Activated CD8-positive, alpha-beta memory T cell treated with anti-CD3 and anti-CD28 coated beads, Interleukin-2, amount 10 ng/mL, durations not matched to agents 7 days and 5 days (primary cell): ENCODE data around the gene PORCN. TPM values are rescaled to one million over a fixed set of nuclear protein-coding genes. Genes with fewer than 3 reads are reported as not detected.
"Not testable (repeated sequence)": the region's sequence is repeated elsewhere in the genome, so short reads cannot be mapped to it uniquely, and the experiment has no call there.

ENCODE experiments used
- ATAC-seq: fragments of 150-1000 bp; cut with Tn5 transposase; one replicate; pipeline ENCODE4 v1.10.0; 2021; ENCODE audit warnings: moderate library complexity
- CTCF ChIA-PET: fragments of 350-600 bp; sonication (Branson Sonifier 250); formaldehyde crosslinking; loops from one replicate; lab custom pipeline; 2021; ENCODE audit warnings: antibody characterized with exemption; lab: Charles Lee
- DNase-seq: peaks from one replicate; pipeline ENCODE4 v3.0.0-alpha.2; 2020
- H3K27ac Mint-ChIP-seq: one replicate; pipeline ENCODE4 v1.8.0; 2021; ENCODE audit warnings: mild to moderate bottlenecking, mixed read lengths
- H3K27me3 Mint-ChIP-seq: one replicate; pipeline ENCODE4 v1.8.0; 2021; ENCODE audit warnings: mixed read lengths
- H3K36me3 Mint-ChIP-seq: one replicate; pipeline ENCODE4 v1.8.0; 2021; ENCODE audit warnings: mild to moderate bottlenecking, mixed read lengths
- H3K4me1 Mint-ChIP-seq: one replicate; pipeline ENCODE4 v1.8.0; 2021; ENCODE audit warnings: mixed read lengths
- H3K4me3 Mint-ChIP-seq: one replicate; pipeline ENCODE4 v1.8.0; 2021; ENCODE audit warnings: mild to moderate bottlenecking, moderate library complexity, mixed read lengths
- H3K9me3 Mint-ChIP-seq: one replicate; pipeline ENCODE4 v1.8.0; 2022; ENCODE audit warnings: low read depth, mixed read lengths
- total RNA-seq, 2 experiments: library from RNA; stranded (reverse); gene quantifications; one replicate each; pipeline ENCODE4 v1.2.3, GENCODE V29; 2021

PORCN gene
- total RNA-seq, 2 experiments from 2014 or later = 22.4 to 25.7 TPM

DNA sequence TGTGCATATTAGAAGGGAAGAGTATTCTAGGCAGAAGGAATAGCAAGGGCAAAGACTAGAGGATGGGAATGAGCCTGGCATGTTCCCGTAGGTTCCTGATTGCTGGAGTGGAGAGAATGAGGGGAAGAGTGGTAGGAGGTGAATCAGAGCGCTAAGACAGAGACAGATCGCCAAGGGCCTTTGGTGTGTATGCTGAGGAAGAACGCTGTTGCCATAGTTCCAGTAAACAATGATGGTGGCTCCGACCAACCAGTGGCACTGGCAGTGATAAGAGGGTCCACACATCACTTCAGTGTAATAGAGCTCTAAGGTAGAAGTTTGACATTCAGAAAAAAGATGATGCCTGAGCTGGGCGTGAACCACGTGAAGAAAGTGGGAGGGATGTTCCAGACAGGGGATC is 31.7 kb downstream of the PORCN start:
- Mint-ChIP-seq H3K36me3 (peaks cover 16% of the 10 kb centered on the region), H3K27me3 (no peaks in the 10 kb centered on the region), H3K27ac (peak overlapping the region; percentile 98), H3K4me1 (peaks cover 23% of the 10 kb centered on the region), H3K9me3 (no peaks in the 10 kb centered on the region), H3K4me3 (peak overlapping the region; percentile 83)
- ATAC-seq = no peak
- DNase-seq = peak; percentile 41
- CTCF ChIA-PET = interaction anchor here (0.8 to 2.3 kb wide), 12 partner anchors 10 to 540 kb away, joined by 3 to 16 read pairs (median 6); partner anchors contain the start of genes EBP, FTSJ1, PORCN and RBM3

- Mint-ChIP-seq H3K27ac (peak overlapping the region; percentile 98), H3K27me3 (no peaks in the 10 kb centered on the region), H3K9me3 (no peaks in the 10 kb centered on the region), H3K4me1 (peaks cover 23% of the 10 kb centered on the region), H3K36me3 (peaks cover 16% of the 10 kb centered on the region), H3K4me3 (peak overlapping the region; percentile 83)
- ATAC-seq (no peak), DNase-seq (peak; percentile 51)
- CTCF ChIA-PET = no interaction called here
Measured at GRCh38 chrX:48541140-48541814, 32.5 kb downstream of the PORCN start.

DNA sequence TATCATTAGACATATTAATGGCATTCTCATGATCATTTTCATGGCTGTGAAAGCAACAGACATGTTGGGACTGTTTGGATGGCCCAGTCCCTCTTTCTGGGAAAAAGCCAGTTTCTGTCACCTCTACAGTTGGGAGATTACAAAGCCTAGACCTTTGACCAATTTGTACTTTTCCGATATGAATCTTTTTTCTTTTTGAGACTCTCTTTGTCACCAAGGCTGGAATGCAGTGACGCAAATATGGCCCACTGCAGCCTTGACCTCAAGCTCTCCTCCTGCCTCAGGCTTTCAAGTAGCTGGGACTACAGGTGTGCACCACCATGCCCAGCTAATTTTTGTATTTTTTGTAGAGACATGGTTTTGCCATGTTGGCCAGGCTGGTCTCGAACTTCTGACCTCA is 40.1 kb downstream of the PORCN start:
- H3K4me1 Mint-ChIP-seq = peaks cover 3% of the 10 kb centered on the region
- peaks cover 18% of the 10 kb centered on the region for H3K36me3 Mint-ChIP-seq
- H3K4me3 Mint-ChIP-seq = no peak overlapping the region
- no peaks in the 10 kb centered on the region for H3K9me3 Mint-ChIP-seq
- no peak overlapping the region for H3K27ac Mint-ChIP-seq
- H3K27me3 Mint-ChIP-seq = no peaks in the 10 kb centered on the region
- DNase-seq (no peak), ATAC-seq (no peak)
- CTCF ChIA-PET = no interaction called here

DNA sequence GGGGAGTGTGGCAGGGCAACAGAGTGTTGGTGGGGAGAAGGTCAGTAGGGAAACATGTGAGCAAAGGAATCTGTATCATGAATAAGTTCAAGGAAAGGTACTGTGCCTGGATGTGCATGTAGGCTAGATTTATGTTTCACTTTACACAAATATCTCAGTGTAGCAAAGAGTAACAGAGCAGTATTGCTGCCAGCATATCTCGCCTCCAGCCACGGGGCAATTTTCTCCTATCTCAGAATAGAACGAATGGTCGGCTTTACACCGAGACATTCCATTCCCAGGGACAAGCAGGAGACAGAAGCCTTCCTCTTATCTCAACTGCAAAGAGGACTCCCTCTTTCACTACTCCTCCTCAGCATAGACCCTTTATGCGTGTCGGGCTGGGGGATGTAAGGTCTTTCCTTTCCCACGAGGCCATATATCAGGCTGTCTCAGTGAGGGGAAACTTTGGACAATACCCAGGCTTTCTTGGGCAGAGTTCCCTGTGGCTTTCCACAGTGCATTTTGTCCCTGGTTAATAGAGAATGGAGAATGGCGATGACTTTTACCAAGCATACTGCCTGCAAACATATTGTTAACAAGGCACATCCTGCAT is 47.0 kb downstream of the PORCN start:
- H3K4me1 Mint-ChIP-seq, ATAC-seq, H3K9me3 Mint-ChIP-seq, DNase-seq, H3K27me3 Mint-ChIP-seq, H3K27ac Mint-ChIP-seq, CTCF ChIA-PET, H3K4me3 Mint-ChIP-seq: not testable (repeated sequence)
- H3K36me3 Mint-ChIP-seq = peaks cover 23% of the 10 kb centered on the region

DNA sequence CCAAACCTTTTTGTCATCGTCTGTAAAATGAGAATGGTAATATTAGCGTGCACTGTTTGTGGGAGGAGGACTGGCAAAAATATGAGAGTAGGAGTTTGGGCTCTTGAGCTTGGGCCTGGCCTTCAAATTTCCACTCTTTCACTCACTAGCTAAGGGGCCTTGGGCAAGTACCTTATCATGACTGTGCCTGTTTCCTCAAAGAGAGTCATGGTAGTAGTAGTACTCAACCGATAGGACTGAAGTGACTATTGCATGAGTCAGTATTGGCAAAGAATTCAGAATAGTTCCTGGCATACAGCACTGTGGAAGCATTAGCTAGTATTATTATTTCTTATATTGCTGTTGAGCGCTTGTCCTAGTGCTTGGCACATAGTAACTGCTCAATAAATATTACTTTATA is 49.5 kb downstream of the PORCN start:
- Mint-ChIP-seq H3K27me3 (no peaks in the 10 kb centered on the region), H3K4me1 (peaks cover 4% of the 10 kb centered on the region), H3K27ac (peak overlapping the region; percentile 25), H3K9me3 (no peaks in the 10 kb centered on the region), H3K36me3 (peaks cover 24% of the 10 kb centered on the region), H3K4me3 (no peak overlapping the region)
- CTCF ChIA-PET = no interaction called here
- peak; percentile 20 for ATAC-seq
- DNase-seq = no peak

GRCh38 chrX:48559636-48560035 is 50.8 kb downstream of the PORCN start:
- H3K9me3 Mint-ChIP-seq = no peaks in the 10 kb centered on the region
- DNase-seq (no peak), ATAC-seq (no peak)
- peaks cover 25% of the 10 kb centered on the region for H3K36me3 Mint-ChIP-seq
- CTCF ChIA-PET = no interaction called here
- no peaks in the 10 kb centered on the region for H3K27me3 Mint-ChIP-seq
- no peak overlapping the region for H3K4me3 Mint-ChIP-seq
- no peak overlapping the region for H3K27ac Mint-ChIP-seq
- H3K4me1 Mint-ChIP-seq = peaks cover 4% of the 10 kb centered on the region

GRCh38 chrX:48560056-48560455 is 51.3 kb downstream of the PORCN start:
- Mint-ChIP-seq H3K36me3 (peaks cover 21% of the 10 kb centered on the region), H3K27ac (no peak overlapping the region), H3K4me1 (peaks cover 4% of the 10 kb centered on the region), H3K4me3 (no peak overlapping the region), H3K9me3 (no peaks in the 10 kb centered on the region), H3K27me3 (no peaks in the 10 kb centered on the region)
- ATAC-seq = no peak
- DNase-seq = no peak
- CTCF ChIA-PET = no interaction called here

DNA sequence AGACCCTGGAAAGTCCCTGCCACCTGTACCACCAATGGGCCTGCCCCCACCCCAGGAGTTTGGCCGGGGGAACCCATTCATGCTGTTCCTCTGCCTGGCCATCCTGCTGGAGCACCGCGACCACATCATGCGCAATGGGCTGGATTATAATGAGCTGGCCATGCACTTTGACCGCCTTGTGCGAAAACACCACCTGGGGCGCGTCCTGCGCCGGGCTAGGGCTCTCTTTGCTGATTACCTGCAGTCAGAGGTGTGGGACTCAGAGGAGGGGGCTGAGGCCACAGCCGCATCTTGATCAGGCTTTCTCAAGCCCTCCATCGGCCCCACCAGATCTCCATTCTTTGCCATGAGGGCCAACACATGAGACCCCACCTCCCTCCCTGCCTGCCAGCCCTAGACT is 51.9 kb downstream of the PORCN start:
- no peaks in the 10 kb centered on the region for H3K27me3 Mint-ChIP-seq
- no peak overlapping the region for H3K4me3 Mint-ChIP-seq
- H3K27ac Mint-ChIP-seq = no peak overlapping the region
- DNase-seq = no peak
- peaks cover 4% of the 10 kb centered on the region for H3K4me1 Mint-ChIP-seq
- no peak for ATAC-seq
- CTCF ChIA-PET = no interaction called here
- H3K36me3 Mint-ChIP-seq = peaks cover 21% of the 10 kb centered on the region
- H3K9me3 Mint-ChIP-seq = no peaks in the 10 kb centered on the region

DNA sequence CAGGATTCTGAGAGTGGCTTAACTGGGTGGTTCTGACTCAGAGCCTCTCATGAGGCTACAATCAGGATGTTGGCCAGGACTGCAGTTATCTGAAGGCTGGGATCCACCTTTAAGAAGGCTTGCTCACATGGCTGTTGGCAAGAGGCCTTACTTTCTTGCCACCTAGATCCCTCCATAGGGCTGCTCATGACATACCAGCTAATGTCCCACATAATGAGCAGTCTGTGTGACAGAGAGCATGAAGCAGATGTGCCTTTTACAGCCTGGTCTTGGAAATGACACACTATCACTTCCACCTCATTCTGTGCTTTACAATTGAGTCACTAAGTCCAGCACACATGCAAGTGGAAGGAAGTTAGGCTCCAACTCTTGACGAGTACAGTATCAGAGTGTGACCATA is 61.2 kb downstream of the PORCN start:
- ATAC-seq (peak; percentile 55), DNase-seq (peak; percentile 67)
- H3K27ac Mint-ChIP-seq = peak overlapping the region; percentile 83
- no peaks in the 10 kb centered on the region for H3K9me3 Mint-ChIP-seq
- CTCF ChIA-PET = no interaction called here
- no peaks in the 10 kb centered on the region for H3K27me3 Mint-ChIP-seq
- H3K4me1 Mint-ChIP-seq = peaks cover 16% of the 10 kb centered on the region
- no peak overlapping the region for H3K4me3 Mint-ChIP-seq
- peaks cover 2% of the 10 kb centered on the region for H3K36me3 Mint-ChIP-seq

Other genes with a start within 250 kb of the PORCN start
- not detected for gene SSX3, start 152.3 kb upstream of the PORCN start, total RNA-seq
- not detected for gene SSX4, start 125.5 kb upstream of the PORCN start, total RNA-seq
- gene SSX4B, start 97.0 kb upstream of the PORCN start, total RNA-seq = not detected
- gene SLC38A5, start 38.7 kb upstream of the PORCN start, total RNA-seq = 100 to 1,000 TPM in 1 of 2 experiments, 10 to 100 TPM in 1; 93.9 to 123 TPM
- gene FTSJ1, start 32.8 kb upstream of the PORCN start, total RNA-seq = 10 to 100 TPM; 72.7 to 75.4 TPM
- 100 to 1,000 TPM; 359 to 395 TPM for gene EBP, start 12.8 kb downstream of the PORCN start, total RNA-seq
- 10 to 100 TPM; 23.2 to 26.3 TPM for gene TBC1D25, start 30.7 kb downstream of the PORCN start, total RNA-seq
- 100 to 1,000 TPM; 149 to 183 TPM for gene RBM3, start 65.5 kb downstream of the PORCN start, total RNA-seq
- 10 to 100 TPM; 32.6 to 42.9 TPM for gene WDR13, start 88.5 kb downstream of the PORCN start, total RNA-seq
- 100 to 1,000 TPM; 138 to 161 TPM for gene WAS, start 174.8 kb downstream of the PORCN start, total RNA-seq
- gene SUV39H1, start 187.7 kb downstream of the PORCN start, total RNA-seq = 10 to 100 TPM; 40.1 to 41.4 TPM